IPS DF 19.7 (cell line): ENCODE results near the gene DCBLD2.

Experiments used
- DNase-seq: peaks from one replicate; pipeline ENCODE4 v3.0.0-alpha.2; 2013; ENCODE audit warnings: low read depth, low spot score

Gene DCBLD2

GRCh38 chr3:98793971-98794370, 107.5 kb downstream of the DCBLD2 start:
- no peak for DNase-seq

DNA sequence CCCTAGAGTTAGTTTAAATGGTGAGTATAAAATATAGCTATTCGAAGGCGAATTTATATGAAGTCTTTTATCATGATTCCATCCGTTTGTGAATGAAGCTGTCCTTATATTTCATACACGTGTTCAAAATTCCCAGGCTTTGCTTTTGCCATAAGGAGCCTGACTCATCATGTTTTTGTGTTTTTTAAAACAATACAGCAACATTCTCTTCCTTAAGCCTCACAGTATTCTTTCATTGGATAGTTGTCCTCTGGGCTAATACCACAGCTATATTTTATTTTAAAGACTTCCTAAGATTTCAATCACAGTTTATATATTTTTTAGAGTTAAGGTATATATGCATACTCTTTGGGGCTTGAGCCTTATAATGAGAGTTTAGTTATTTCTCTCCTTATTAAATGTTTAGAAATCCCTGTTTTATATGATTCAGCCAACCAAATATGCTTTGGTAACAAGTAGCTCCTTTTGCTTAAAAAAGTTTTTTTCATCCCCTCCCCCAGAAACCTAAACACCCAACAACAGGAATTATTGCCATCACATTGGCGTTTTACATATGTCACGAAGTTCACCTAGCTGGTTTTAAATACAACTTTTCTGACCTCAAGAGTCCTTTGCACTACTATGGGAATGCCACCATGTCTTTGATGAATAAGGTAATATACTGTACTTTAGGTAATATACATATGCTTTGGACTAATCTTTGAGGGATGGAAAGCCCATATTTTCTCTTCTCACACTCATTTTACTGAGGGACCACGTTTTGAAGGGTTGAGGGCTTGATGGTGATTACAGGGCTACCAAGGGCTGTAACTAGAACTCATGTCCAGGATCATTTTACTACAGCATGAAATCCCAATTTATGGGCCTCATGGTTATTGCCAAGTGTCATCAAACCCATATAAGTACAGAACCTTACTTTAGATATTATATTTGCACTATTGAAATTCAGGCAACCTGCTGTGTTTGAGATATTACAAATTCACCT, 109.9 kb downstream of the DCBLD2 start:
- DNase-seq, result no peak

- DNase-seq, result no peak
These were observed 112.8 kb downstream of the DCBLD2 start for GRCh38 chr3:98788651-98789050.

DNA sequence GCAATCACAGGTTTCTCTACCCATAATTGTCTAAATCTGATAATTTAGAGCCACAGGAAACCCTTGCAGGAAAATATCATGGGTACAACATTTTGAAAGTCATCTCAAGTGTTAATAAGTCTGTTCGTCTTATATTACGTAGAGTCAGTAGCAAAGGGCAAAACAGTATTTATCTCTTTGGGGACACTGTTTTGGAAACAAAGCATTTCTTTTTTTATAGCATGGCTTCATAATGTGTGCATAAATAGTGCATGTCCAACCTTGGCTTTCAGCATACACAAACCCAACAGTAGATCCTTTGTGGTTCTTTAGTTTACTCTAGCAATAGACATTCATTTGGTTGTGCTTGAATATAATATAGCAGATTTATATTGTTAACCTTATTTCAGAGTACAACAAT, 114.3 kb downstream of the DCBLD2 start:
- DNase-seq, result no peak

DNA sequence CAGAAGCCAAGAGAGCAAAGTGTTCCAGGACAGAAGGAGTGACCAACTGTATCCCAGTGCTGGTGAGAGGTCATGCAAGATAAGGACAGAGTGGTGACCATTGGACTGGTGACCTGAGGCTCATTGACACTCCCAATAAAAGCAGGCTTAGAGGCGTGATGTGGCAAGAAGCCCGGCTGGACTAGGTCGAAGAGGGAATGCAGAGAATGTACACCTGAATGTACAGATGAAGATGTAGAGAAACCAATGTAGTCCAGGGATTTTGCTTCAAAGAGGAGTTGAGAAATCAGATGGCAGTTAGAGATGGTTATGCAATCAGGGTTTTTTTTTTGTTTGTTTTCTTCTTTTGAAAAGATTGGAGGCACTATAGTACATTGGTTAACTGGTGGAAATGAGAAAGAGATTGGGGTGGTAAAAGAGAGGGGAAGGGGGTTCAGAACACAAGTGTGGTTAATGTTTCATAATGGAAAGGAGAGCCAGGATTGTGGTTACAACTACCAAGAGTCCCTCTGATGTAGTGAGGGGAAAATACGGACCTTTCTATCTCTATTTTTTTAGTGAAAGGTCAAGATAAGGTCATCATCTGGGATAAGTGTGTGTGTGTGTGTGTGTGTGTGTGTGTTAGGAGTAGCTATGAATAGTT, 115.0 kb downstream of the DCBLD2 start:
- DNase-seq, result no peak

- no peak for DNase-seq
These were observed 116.6 kb downstream of the DCBLD2 start for GRCh38 chr3:98784666-98785600.

DNA sequence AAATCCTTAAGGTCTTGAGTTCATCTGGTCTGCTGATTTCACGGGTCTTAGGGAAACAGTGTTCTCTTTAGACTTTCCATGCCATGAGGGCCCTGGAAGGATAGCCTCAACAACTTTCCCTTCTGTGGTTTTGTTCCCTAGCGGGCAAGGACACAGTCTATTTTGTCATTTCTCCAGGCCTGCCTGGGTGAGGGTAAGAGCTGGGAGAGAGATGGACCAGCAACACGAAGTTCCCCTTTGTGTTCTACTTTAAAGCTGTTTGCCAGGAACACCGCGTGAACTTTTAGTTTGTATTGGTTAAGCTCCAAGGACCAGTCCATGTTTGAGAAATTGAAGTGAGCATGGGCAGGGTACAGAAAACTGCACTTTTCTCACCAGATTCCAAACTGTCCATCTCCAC, 117.5 kb downstream of the DCBLD2 start:
- no peak for DNase-seq

GRCh38 chr3:98782824-98783500, 118.5 kb downstream of the DCBLD2 start:
- no peak for DNase-seq

- DNase-seq, result no peak
These were observed 121.2 kb downstream of the DCBLD2 start for GRCh38 chr3:98780343-98780742.

GRCh38 chr3:98779541-98780335, 121.8 kb downstream of the DCBLD2 start:
- no peak for DNase-seq

- DNase-seq, result no peak
These were observed 122.6 kb downstream of the DCBLD2 start for GRCh38 chr3:98778852-98779413.

GRCh38 chr3:98778383-98778782, 123.1 kb downstream of the DCBLD2 start:
- no peak for DNase-seq

- no peak for DNase-seq
These were observed 123.7 kb downstream of the DCBLD2 start for GRCh38 chr3:98777801-98778220.

DNA sequence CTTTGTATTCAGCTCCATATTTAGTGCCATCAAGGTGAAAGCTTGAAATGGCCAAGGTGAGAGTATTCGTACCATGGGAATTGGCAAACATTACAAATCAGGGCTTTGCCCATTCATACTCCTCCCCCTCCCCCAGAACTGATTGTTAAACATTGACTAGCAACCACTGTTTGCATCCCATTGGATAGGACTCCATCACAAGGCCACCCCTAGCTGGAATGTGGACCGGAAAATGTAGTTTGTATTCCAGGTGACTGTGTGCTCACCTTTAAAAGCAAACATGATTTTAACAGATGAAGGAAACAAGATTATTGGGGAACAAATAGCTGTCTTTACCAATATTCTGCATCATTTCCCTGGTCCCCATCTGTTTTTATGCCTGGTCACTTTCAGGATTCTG, 124.2 kb downstream of the DCBLD2 start:
- no peak for DNase-seq

GRCh38 chr3:98776140-98776493, 125.4 kb downstream of the DCBLD2 start:
- no peak for DNase-seq

DNA sequence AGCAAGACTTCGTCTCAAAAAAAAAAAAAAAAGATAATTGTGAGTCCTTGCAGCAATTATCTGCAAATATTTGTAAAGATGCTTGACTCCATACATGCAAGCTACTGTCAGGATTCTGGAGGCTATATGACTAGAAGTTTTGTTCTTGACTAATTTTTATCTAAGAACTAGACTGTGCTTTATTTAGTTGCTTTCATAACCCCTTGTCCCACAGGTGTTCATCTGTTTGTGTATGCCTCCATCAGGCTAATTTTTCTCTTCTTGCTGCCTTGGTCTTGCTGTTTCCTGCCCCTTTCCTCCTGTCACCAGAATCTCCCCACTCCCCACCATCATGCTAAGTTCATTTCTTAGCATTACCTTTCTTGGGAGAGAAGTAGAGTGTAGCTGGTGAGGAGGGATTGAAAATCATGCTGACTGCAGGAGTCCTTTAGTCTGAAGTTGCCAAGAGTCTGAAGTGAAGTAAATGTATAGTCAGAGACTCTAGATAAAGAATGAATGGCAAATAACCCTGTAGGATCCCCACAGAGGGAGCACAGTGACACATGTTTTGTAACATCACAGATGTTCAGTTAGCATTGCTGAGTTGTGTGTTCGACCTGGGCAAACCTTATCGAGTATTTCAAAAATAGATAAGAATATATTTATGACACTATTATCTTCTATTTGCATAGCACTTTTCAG, 125.9 kb downstream of the DCBLD2 start:
- no peak for DNase-seq

DNA sequence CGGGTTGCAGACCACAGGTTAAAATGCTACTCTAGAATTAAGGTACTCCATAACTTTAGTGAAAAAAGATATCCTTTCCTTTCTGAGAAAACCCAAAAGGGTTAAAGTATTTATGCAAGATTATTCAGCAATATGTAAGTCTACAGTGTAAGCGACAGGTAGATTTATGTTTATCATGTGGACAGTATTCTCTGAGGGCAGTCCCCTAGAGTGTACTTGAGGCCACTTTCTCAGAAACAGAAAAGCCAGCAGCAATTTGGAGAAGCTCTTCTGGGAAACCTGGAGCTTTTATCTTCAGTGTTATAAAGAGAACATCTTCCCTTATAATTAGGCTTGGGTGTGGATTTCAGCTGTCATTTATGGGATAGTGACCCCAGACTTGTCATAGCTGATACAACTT, 129.5 kb downstream of the DCBLD2 start:
- no peak for DNase-seq

DNA sequence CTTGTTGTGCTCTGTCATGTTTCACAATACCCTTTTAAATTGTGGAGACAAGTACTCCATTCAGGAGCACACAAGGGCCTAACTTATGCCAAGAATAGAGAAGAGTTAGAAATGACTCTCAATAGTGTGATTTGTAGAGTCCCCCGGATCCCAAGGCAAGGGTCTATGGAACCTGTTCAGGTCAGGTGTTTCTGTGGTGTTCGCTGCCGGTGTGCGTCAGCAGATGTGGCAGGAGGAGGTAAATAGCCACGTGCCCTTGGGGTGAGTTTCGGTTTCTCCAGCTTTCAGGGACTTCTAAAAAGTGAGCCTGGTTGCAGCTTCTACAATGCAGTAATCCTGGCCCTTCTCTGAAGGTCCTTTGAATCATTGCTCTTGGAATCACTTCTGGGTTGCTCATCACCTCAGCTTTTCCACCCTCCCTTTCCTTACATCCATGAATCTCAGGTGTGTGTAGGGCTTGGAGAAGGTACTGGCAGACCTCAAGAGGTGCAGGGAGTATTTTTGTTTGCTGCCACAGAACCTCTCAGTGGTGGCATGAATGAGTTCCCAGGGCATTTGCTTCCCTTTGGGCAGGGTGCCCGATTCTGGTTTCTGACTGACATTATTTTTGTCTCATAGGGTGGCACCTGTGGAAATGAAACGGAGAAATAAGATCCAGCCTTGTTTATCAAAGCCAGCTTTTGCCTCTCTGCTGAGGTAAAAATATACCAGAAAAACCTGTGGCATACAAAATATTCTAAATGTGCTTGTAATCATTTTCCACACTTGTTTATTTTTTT, 131.0 kb downstream of the DCBLD2 start:
- DNase-seq, result no peak

DNA sequence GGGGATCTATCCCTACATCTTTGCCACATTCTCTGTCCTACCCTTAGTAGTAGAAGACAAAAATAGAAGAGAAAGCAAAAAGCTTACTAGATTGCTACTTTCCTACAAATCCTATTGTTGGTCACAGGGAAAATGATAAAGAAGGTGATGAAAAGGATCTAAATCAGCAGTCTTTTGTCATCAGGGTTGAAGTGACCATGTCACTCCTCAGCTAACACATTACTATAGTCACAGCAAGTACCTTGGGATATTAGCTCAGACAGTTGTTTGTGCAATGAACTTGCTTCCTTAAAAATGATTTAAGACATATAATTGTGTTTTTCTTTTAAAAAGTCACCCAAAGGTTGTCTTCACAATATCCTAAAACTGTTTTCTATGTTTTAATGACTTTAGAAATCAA, 132.0 kb downstream of the DCBLD2 start:
- DNase-seq, result no peak
